HG02884 (cell line): ENCODE measurements around the gene STX4.

ENCODE experiments used
- ATAC-seq: cut with Tn5 transposase; IDR thresholded peaks from one replicate; pipeline ENCODE4 v1.9.1; 2021; ENCODE audit warnings: mild to moderate bottlenecking, moderate library complexity; ENCODE audit not compliant: unreplicated experiment

Gene STX4

GRCh38 chr16:31061813-31062440 lies 28.6 kb downstream of the STX4 start:
- ATAC-seq: no peak

- ATAC-seq: no peak
Observed at GRCh38 chr16:31063495-31063842, 30.1 kb downstream of the STX4 start.

- ATAC-seq: no peak
Observed at GRCh38 chr16:31063843-31064611, 30.7 kb downstream of the STX4 start.

GRCh38 chr16:31064882-31065461 lies 31.6 kb downstream of the STX4 start:
- no peak for ATAC-seq

- ATAC-seq: no peak
Observed at GRCh38 chr16:31067342-31067741, 34.0 kb downstream of the STX4 start.

GRCh38 chr16:31071861-31072260 lies 38.5 kb downstream of the STX4 start:
- no peak for ATAC-seq

GRCh38 chr16:31072540-31073141 lies 39.3 kb downstream of the STX4 start:
- ATAC-seq: no peak

- ATAC-seq: peak; percentile 45
Observed at GRCh38 chr16:31073142-31073969, 40.0 kb downstream of the STX4 start.

GRCh38 chr16:31073970-31074813 lies 40.8 kb downstream of the STX4 start, which contains the start of the genes ZNF646 and ZNF668:
Gene ZNF646, plus strand, starts transcription at chr16:31074422. Its CDS starts 1,903 bp downstream, at chr16:31076325.
Gene ZNF668, minus strand, starts transcription at chr16:31074240. Its CDS starts 9,781 bp downstream, at chr16:31064459.
- ATAC-seq: peak; percentile 64

GRCh38 chr16:31074814-31075183 lies 41.4 kb downstream of the STX4 start:
- no peak for ATAC-seq

GRCh38 chr16:31076319-31076718 lies 43.0 kb downstream of the STX4 start:
- no peak for ATAC-seq

GRCh38 chr16:31077024-31077423 lies 43.7 kb downstream of the STX4 start:
- no peak for ATAC-seq

- no peak for ATAC-seq
Observed at GRCh38 chr16:31077592-31078396, 44.4 kb downstream of the STX4 start.

- ATAC-seq: no peak
Observed at GRCh38 chr16:31078597-31079341, 45.4 kb downstream of the STX4 start.

- ATAC-seq: no peak
Observed at GRCh38 chr16:31079342-31079944, 46.1 kb downstream of the STX4 start.

- ATAC-seq: no peak
Observed at GRCh38 chr16:31080035-31080629, 46.8 kb downstream of the STX4 start.

- ATAC-seq: no peak
Observed at GRCh38 chr16:31080756-31081419, 47.5 kb downstream of the STX4 start.
